Activated naive CD8-positive, alpha-beta T cell treated with anti-CD3 and anti-CD28 coated beads, Interleukin-2, amount 10 ng/mL, durations not matched to agents 7 days and 5 days (primary cell): ENCODE measurements around the gene SORCS2. TPM values are rescaled to one million over a fixed set of nuclear protein-coding genes. Genes with fewer than 3 reads are reported as not detected.
"Not testable (repeated sequence)": the region's sequence is repeated elsewhere in the genome, so short reads cannot be mapped to it uniquely, and the experiment has no call there.

Source experiments
- ATAC-seq: fragments of 150-1000 bp; cut with Tn5 transposase; one replicate; pipeline ENCODE4 v1.10.0; 2021; ENCODE audit warnings: low read depth, moderate library complexity
- POLR2A ChIA-PET: fragments of 350-600 bp; sonication (Branson Sonifier 250); formaldehyde crosslinking; loops from one replicate; lab custom pipeline; 2021; ENCODE audit warnings: antibody characterized with exemption; lab: Charles Lee
- DNase-seq: peaks from one replicate; pipeline ENCODE4 v3.0.0; 2021
- H3K27ac Mint-ChIP-seq: one replicate; pipeline ENCODE4 v1.8.0; 2022; ENCODE audit warnings: mild to moderate bottlenecking, mixed read lengths
- H3K27me3 Mint-ChIP-seq: one replicate; pipeline ENCODE4 v1.8.0; 2022; ENCODE audit warnings: mild to moderate bottlenecking, moderate library complexity, mixed read lengths
- H3K36me3 Mint-ChIP-seq: one replicate; pipeline ENCODE4 v1.8.0; 2021; ENCODE audit warnings: mild to moderate bottlenecking, mixed read lengths
- H3K4me1 Mint-ChIP-seq: one replicate; pipeline ENCODE4 v1.8.0; 2021; ENCODE audit warnings: mixed read lengths
- H3K4me3 Mint-ChIP-seq: one replicate; pipeline ENCODE4 v1.8.0; 2022; ENCODE audit warnings: mild to moderate bottlenecking, moderate library complexity, mixed read lengths
- H3K9me3 Mint-ChIP-seq: one replicate; pipeline ENCODE4 v1.8.0; 2021; ENCODE audit warnings: mixed read lengths
- total RNA-seq, 2 experiments: library from RNA; stranded (reverse); gene quantifications; one replicate each; pipeline ENCODE4 v1.2.3, GENCODE V29; 2021

SORCS2 gene
- total RNA-seq, 2 experiments from 2014 or later: not detected

GRCh38 chr4:7590189-7590588 lies 397.9 kb downstream of the SORCS2 start:
- Mint-ChIP-seq H3K27ac (no peak overlapping the region), H3K36me3 (no peaks in the 10 kb centered on the region), H3K4me1 (no peaks in the 10 kb centered on the region), H3K4me3 (no peak overlapping the region), H3K27me3 (no peaks in the 10 kb centered on the region), H3K9me3 (peaks cover 2% of the 10 kb centered on the region)
- POLR2A ChIA-PET: no interaction called here
- DNase-seq (no peak), ATAC-seq (no peak)

GRCh38 chr4:7590899-7591298 lies 398.6 kb downstream of the SORCS2 start:
- POLR2A ChIA-PET: no interaction called here
- no peaks in the 10 kb centered on the region for H3K27me3 Mint-ChIP-seq
- DNase-seq (no peak), ATAC-seq (no peak)
- no peaks in the 10 kb centered on the region for H3K36me3 Mint-ChIP-seq
- H3K4me1 Mint-ChIP-seq: no peaks in the 10 kb centered on the region
- peaks cover 2% of the 10 kb centered on the region for H3K9me3 Mint-ChIP-seq
- no peak overlapping the region for H3K27ac Mint-ChIP-seq
- H3K4me3 Mint-ChIP-seq: no peak overlapping the region

- no peaks in the 10 kb centered on the region for H3K36me3 Mint-ChIP-seq
- no peak for ATAC-seq
- H3K4me1 Mint-ChIP-seq: no peaks in the 10 kb centered on the region
- H3K9me3 Mint-ChIP-seq: peaks cover 2% of the 10 kb centered on the region
- H3K4me3 Mint-ChIP-seq: no peak overlapping the region
- DNase-seq: no peak
- POLR2A ChIA-PET: no interaction called here
- H3K27me3 Mint-ChIP-seq: no peaks in the 10 kb centered on the region
- no peak overlapping the region for H3K27ac Mint-ChIP-seq
These were observed 399.2 kb downstream of the SORCS2 start for GRCh38 chr4:7591409-7592053.

GRCh38 chr4:7593646-7594412 lies 401.5 kb downstream of the SORCS2 start:
- Mint-ChIP-seq H3K4me1 (no peaks in the 10 kb centered on the region), H3K4me3 (no peak overlapping the region), H3K27me3 (no peaks in the 10 kb centered on the region), H3K9me3 (peaks cover under 1% of the 10 kb centered on the region), H3K27ac (no peak overlapping the region), H3K36me3 (no peaks in the 10 kb centered on the region)
- ATAC-seq (no peak), DNase-seq (no peak)
- POLR2A ChIA-PET: no interaction called here

- Mint-ChIP-seq H3K27me3 (no peaks in the 10 kb centered on the region), H3K27ac (no peak overlapping the region), H3K9me3 (no peaks in the 10 kb centered on the region), H3K4me1 (no peaks in the 10 kb centered on the region), H3K36me3 (no peaks in the 10 kb centered on the region), H3K4me3 (no peak overlapping the region)
- POLR2A ChIA-PET: no interaction called here
- DNase-seq (no peak), ATAC-seq (no peak)
These were observed 403.7 kb downstream of the SORCS2 start for GRCh38 chr4:7595934-7596461.

- no peak for DNase-seq
- Mint-ChIP-seq H3K9me3 (no peaks in the 10 kb centered on the region), H3K4me3 (no peak overlapping the region), H3K27me3 (no peaks in the 10 kb centered on the region), H3K27ac (no peak overlapping the region), H3K4me1 (no peaks in the 10 kb centered on the region), H3K36me3 (no peaks in the 10 kb centered on the region)
- ATAC-seq: no peak
- POLR2A ChIA-PET: no interaction called here
These were observed 404.7 kb downstream of the SORCS2 start for GRCh38 chr4:7596918-7597606.

GRCh38 chr4:7598939-7599790 lies 406.8 kb downstream of the SORCS2 start:
- Mint-ChIP-seq H3K27ac (no peak overlapping the region), H3K36me3 (no peaks in the 10 kb centered on the region), H3K9me3 (peaks cover 2% of the 10 kb centered on the region), H3K27me3 (no peaks in the 10 kb centered on the region), H3K4me3 (no peak overlapping the region), H3K4me1 (no peaks in the 10 kb centered on the region)
- DNase-seq (no peak), ATAC-seq (no peak)
- POLR2A ChIA-PET: no interaction called here

- H3K27ac Mint-ChIP-seq: no peak overlapping the region
- H3K36me3 Mint-ChIP-seq: no peaks in the 10 kb centered on the region
- no peaks in the 10 kb centered on the region for H3K4me1 Mint-ChIP-seq
- no peak for ATAC-seq
- DNase-seq: no peak
- H3K9me3 Mint-ChIP-seq: peaks cover 2% of the 10 kb centered on the region
- no peak overlapping the region for H3K4me3 Mint-ChIP-seq
- POLR2A ChIA-PET: no interaction called here
- H3K27me3 Mint-ChIP-seq: no peaks in the 10 kb centered on the region
These were observed 407.9 kb downstream of the SORCS2 start for GRCh38 chr4:7600247-7600646.

GRCh38 chr4:7602166-7602565 lies 409.8 kb downstream of the SORCS2 start:
- H3K4me1 Mint-ChIP-seq, H3K36me3 Mint-ChIP-seq, ATAC-seq, DNase-seq, H3K27me3 Mint-ChIP-seq, POLR2A ChIA-PET, H3K4me3 Mint-ChIP-seq, H3K27ac Mint-ChIP-seq, H3K9me3 Mint-ChIP-seq: not testable (repeated sequence)

GRCh38 chr4:7607156-7607910 lies 415.0 kb downstream of the SORCS2 start:
- peaks cover 2% of the 10 kb centered on the region for H3K9me3 Mint-ChIP-seq
- no peaks in the 10 kb centered on the region for H3K4me1 Mint-ChIP-seq
- DNase-seq (no peak), ATAC-seq (no peak)
- no peak overlapping the region for H3K27ac Mint-ChIP-seq
- no peak overlapping the region for H3K4me3 Mint-ChIP-seq
- H3K36me3 Mint-ChIP-seq: no peaks in the 10 kb centered on the region
- POLR2A ChIA-PET: no interaction called here
- no peaks in the 10 kb centered on the region for H3K27me3 Mint-ChIP-seq

- Mint-ChIP-seq H3K27me3 (no peaks in the 10 kb centered on the region), H3K9me3 (peaks cover 2% of the 10 kb centered on the region), H3K36me3 (no peaks in the 10 kb centered on the region), H3K27ac (no peak overlapping the region), H3K4me1 (no peaks in the 10 kb centered on the region), H3K4me3 (no peak overlapping the region)
- DNase-seq: no peak
- POLR2A ChIA-PET: no interaction called here
- ATAC-seq: no peak
These were observed 415.7 kb downstream of the SORCS2 start for GRCh38 chr4:7608046-7608445.

- Mint-ChIP-seq H3K36me3 (no peaks in the 10 kb centered on the region), H3K9me3 (no peaks in the 10 kb centered on the region), H3K4me3 (no peak overlapping the region), H3K27me3 (no peaks in the 10 kb centered on the region), H3K27ac (no peak overlapping the region), H3K4me1 (no peaks in the 10 kb centered on the region)
- ATAC-seq: no peak
- no peak for DNase-seq
- POLR2A ChIA-PET: no interaction called here
These were observed 417.0 kb downstream of the SORCS2 start for GRCh38 chr4:7609316-7609715.
